Heart right ventricle (tissue), 16 donors: ENCODE results near the gene RIPK1. TPM values are rescaled to one million over a fixed set of nuclear protein-coding genes. Genes with fewer than 3 reads are reported as not detected.

Source experiments
- ATAC-seq, 8 donors: fragments of 200-7000 bp; cut with Tn5 transposase; one replicate each; pipeline ENCODE4 v1.9.1; 2020; ENCODE audit warnings: mild to moderate bottlenecking in 8 of 8, moderate library complexity in 8 of 8, moderate number of reproducible peaks in 1 of 8
- DNase-seq, 2 donors: peaks; one replicate each; pipeline ENCODE4 v3.0.0-alpha.2; 2020
- H3K27ac ChIP-seq, 10 donors: fragments of 200-600 bp; sonication (generic) in 2 of 10; one replicate each; pipeline versions ENCODE4 v1.5.0 to v1.8.0; 2020 to 2022; ENCODE audit warnings: mild to moderate bottlenecking in 3 of 10
- H3K27me3 ChIP-seq, 7 donors: fragments of 200-600 bp; one replicate each; pipeline ENCODE4 v1.8.0; 2021 to 2022; ENCODE audit warnings: mild to moderate bottlenecking in 2 of 7
- H3K36me3 ChIP-seq, 9 donors: fragments of 200-600 bp; sonication (generic) in 1 of 9; one replicate each; pipeline versions ENCODE4 v1.5.0 to v1.8.0; 2020 to 2022; ENCODE audit warnings: mild to moderate bottlenecking in 2 of 9
- H3K4me1 ChIP-seq, 9 donors: fragments of 200-600 bp; sonication (generic) in 1 of 9; one replicate each; pipeline versions ENCODE4 v1.5.0 to v1.8.0; 2020 to 2022; ENCODE audit warnings: mild to moderate bottlenecking in 4 of 9
- H3K4me3 ChIP-seq, 10 donors: fragments of 200-600 bp; sonication (generic) in 2 of 10; one replicate each; pipeline versions ENCODE4 v1.5.0 to v1.8.0; 2020 to 2022; ENCODE audit warnings: mild to moderate bottlenecking in 7 of 10, moderate library complexity in 2 of 10
- H3K9me3 ChIP-seq, 11 donors: fragments of 200-600 bp in 10 of 11; sonication (generic) in 2 of 11; one replicate each; pipeline versions ENCODE4 v1.5.0 to v1.8.0; 2013 to 2022; ENCODE audit warnings: mild to moderate bottlenecking in 2 of 11, control low read depth in 1 of 11, moderate library complexity in 1 of 11
- WGBS, 2 donors: extraction: QIAGEN DNeasy Blood & Tissue Kit; methylation state at CpG; one replicate each; pipeline ENCODE4 v1.1.7; 2013; ENCODE audit warnings: inconsistent platforms in 1 of 2; 5-methylcytosine and 5-hydroxymethylcytosine counted together
- intact Hi-C, 10 donors: fragments of 100-400 bp; cut with DNase I; formaldehyde crosslinking; loops; one replicate each; pipeline versions ENCODE4 v1.11.1 to v1.14.2; 2022
- polyA plus RNA-seq, 2 donors: library from polyadenylated mRNA; stranded (reverse); fragments of 200-250 nt; gene quantifications; one replicate each; pipeline ENCODE4 v1.2.3, GENCODE V29; 2013
- total RNA-seq, 10 donors: library from RNA; stranded (reverse); fragmentation: NEBNext Ultra II Directional in 3 of 10; extraction: Animal tissue kit (Norgen Biotek cat#: 25700) in 3 of 10; gene quantifications; one replicate each; pipeline versions ENCODE4 v1.2.1 to v1.2.4, GENCODE V29; 2021 to 2023
- TF ChIP-seq, protein P1 (sequence below), 9 donors: fragments of 200-600 bp; sonication (generic) in 2 of 9; IDR thresholded peaks; one replicate each; pipeline versions ENCODE4 v1.5.0 to v1.8.0; 2021 to 2022; ENCODE audit warnings: antibody characterized with exemption in 9 of 9, mild to moderate bottlenecking in 5 of 9, moderate library complexity in 1 of 9
- donor health status: Arrhythmogenic right ventricular cardiomyopathy.
- donor health status: ischemic (EF 13 %, LVEDD 7.1; RV severe dilation, severe dysfunction).
- donor health status: healthy with polysubstance abuse.
- donor health status: DM: no; HTN: yes; CAD: no.
- donor health status: DM: no; HTN: no; CAD: no.
- donor health status: ischemic (EF 25% LVEDD 6.9; RV normal size, moderate dysfunction).
- donor health status: ischemic (EF 25% LVEDD 5.7; RV mildly dilated, moderate dysfunction).
- donor health status: healthy.
- donor health status: DM: yes; HTN: yes; CAD: no.
- donor health status: Ischemic cardiomyopathy.
- donor health status: ischemic (EF 35%, LVEDD 5.7; RV mildly dilated, moderate dysfunction).
- donor health status: nonischemic (EF 11% LVEDD 7.7; RV severe dilation, severe dysfunction).
- donor health status: DM: yes; HTN: yes; CAD: no.
- donor health status: PGD.
- donor health status: ischemic (EF 29% LVEDD 5.4; RV normal size, mild dysfunction).
- donor health status: nonischemic (EF 23%, LVEDD 6.1; RV moderate dilation, normal function).

Gene RIPK1
- total and polyA plus RNA-seq, 12 donors: 5.1 to 12.9 (median 6.4) TPM

DNA sequence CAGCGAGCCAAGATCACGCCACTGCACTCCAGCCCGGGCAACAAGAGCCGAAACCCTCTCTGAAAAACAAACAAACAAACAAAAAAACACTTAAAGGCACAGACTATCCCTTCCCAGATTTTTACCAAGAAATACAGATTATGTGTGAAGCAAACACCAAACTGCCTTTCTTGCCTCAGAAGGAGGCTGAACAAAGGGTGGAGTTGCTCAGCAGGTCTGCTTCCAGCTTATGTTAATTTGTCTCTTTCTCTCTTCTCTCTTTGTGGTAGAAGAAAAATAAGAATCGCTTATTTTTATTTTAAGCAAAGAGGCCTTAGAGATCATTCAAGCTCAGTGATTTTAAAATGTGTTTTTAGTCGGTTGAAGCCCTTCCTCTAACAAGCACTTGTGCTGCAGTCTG lies 74.9 kb downstream of the RIPK1 start:
- TF ChIP-seq, protein P1, sequence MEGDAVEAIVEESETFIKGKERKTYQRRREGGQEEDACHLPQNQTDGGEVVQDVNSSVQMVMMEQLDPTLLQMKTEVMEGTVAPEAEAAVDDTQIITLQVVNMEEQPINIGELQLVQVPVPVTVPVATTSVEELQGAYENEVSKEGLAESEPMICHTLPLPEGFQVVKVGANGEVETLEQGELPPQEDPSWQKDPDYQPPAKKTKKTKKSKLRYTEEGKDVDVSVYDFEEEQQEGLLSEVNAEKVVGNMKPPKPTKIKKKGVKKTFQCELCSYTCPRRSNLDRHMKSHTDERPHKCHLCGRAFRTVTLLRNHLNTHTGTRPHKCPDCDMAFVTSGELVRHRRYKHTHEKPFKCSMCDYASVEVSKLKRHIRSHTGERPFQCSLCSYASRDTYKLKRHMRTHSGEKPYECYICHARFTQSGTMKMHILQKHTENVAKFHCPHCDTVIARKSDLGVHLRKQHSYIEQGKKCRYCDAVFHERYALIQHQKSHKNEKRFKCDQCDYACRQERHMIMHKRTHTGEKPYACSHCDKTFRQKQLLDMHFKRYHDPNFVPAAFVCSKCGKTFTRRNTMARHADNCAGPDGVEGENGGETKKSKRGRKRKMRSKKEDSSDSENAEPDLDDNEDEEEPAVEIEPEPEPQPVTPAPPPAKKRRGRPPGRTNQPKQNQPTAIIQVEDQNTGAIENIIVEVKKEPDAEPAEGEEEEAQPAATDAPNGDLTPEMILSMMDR (IDR thresholded peaks at IDR 0.05): no peak
- Histone ChIP-seq H3K27ac (no peak overlapping the region), H3K27me3 (no peaks in the 10 kb centered on the region), H3K4me3 (no peak overlapping the region), H3K36me3 (peaks cover 0 to 71% (median 26%) of the 10 kb centered on the region in 9 donors), H3K9me3 (peaks cover 0 to 8% (median 0%) of the 10 kb centered on the region in 11 donors), H3K4me1 (peaks cover 0 to 23% (median 12%) of the 10 kb centered on the region in 9 donors)
- no peak for ATAC-seq
- intact Hi-C loops: no loop called here
- WGBS, 2 donors: 88 to 90% methylated on average over 6 of the region's 6 CpGs
- no peak for DNase-seq

DNA sequence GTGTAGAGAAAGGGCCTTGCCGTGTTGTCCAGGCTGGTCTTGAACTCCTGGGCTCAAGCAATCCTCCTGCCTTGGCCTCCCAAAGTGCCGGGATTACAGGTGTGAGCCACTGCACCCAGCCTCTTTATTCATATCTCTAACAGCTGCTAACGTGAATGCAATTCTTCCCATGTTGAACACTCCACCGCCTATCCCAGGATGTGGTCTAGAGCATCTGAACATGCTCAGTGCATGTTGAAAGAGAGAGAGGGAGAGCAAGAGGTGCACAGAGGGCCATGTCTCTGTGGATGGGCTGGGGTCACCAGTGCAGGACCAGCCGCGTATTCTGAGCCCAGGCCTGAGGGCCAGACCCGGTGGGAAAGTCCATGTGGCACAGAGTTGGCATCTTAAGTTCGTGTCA lies 76.3 kb downstream of the RIPK1 start:
- Histone ChIP-seq H3K9me3 (peaks cover 0 to 8% (median 0%) of the 10 kb centered on the region in 11 donors), H3K4me3 (no peak overlapping the region), H3K36me3 (peaks cover 0 to 70% (median 26%) of the 10 kb centered on the region in 9 donors), H3K27ac (no peak overlapping the region), H3K4me1 (peaks cover 0 to 9% (median 4%) of the 10 kb centered on the region in 9 donors), H3K27me3 (no peaks in the 10 kb centered on the region)
- DNase-seq: no peak
- 82 to 86% methylated on average over 8 of the region's 8 CpGs for WGBS, 2 donors
- intact Hi-C loops: no loop called here
- TF ChIP-seq, protein P1 (IDR thresholded peaks at IDR 0.05): no peak
- ATAC-seq: no peak

DNA sequence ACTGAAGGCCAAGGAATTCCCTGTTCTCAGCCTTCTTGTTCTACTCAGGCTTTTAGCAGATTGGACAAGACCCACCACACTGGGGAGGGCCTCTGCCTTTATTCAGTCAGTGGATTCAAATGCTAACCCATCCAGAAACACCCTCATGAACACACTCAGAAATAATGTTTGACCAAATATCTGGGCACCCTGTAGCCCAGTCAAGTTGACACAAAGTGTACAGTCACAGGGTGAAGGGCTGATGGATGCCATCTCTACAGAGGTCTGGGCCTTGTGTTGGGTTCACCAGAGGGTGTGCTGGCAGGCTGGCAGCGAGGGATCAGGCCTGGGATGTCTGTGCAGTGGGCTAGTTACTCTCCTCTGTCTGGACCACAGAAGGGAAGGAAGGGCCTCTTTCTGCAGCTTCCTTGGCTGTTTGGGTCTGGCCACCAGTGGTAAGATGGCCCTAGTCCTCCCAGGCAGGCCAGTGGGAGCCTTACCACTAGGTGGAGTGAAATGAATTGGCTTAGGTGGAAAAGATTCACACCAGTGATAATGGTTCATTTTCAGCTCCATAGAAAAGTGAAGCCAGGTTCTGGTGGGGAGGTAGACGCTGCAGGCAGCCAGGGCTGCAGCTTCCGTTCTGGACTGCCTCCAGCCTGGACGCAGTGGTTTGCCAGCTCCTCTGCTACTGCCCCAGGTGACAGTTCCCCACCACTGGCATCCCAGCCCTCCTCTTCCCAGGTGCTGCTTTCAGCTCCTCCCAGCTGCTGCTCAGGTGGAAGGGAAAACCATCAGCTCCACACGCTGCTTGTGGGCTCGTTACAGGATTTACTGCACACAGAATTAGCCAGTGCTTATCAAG lies 79.8 kb downstream of the RIPK1 start:
- H3K9me3 ChIP-seq: peaks cover 0 to 8% (median 0%) of the 10 kb centered on the region in 11 donors
- TF ChIP-seq, protein P1 (IDR thresholded peaks at IDR 0.05): no peak
- H3K4me3 ChIP-seq: no peak overlapping the region
- intact Hi-C loops: no loop called here
- DNase-seq (no peak), ATAC-seq (no peak)
- 91 to 93% methylated on average over 6 of the region's 6 CpGs for WGBS, 2 donors
- H3K36me3 ChIP-seq: peaks cover 0 to 54% (median 12%) of the 10 kb centered on the region in 9 donors
- no peaks in the 10 kb centered on the region for H3K27me3 ChIP-seq
- no peaks in the 10 kb centered on the region for H3K4me1 ChIP-seq
- H3K27ac ChIP-seq: no peak overlapping the region

DNA sequence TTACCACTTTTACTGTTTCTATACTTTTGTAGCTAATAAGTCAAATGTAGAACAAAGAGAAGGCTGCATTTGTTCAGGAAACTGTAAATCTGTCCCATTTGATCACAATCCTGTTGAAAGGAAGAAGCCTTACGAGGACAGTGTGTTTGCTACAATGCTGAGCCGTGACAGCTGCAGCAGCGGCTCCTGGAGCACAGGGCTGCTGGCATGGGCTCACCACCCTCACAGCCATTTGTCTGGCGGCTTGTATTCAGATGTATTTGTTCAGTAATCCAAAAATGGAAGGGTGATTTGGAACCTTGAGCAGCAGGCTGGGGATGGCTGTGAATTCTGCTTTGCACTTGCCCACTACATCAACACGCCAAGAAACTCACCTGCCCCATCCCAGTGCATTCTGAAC lies 83.4 kb downstream of the RIPK1 start:
- ATAC-seq (no peak), DNase-seq (no peak)
- Histone ChIP-seq H3K9me3 (peaks cover 0 to 8% (median 0%) of the 10 kb centered on the region in 11 donors), H3K27me3 (no peaks in the 10 kb centered on the region), H3K36me3 (peaks cover 0 to 63% (median 7%) of the 10 kb centered on the region in 9 donors), H3K4me1 (peaks cover 0 to 8% (median 0%) of the 10 kb centered on the region in 9 donors), H3K4me3 (no peak overlapping the region), H3K27ac (no peak overlapping the region)
- TF ChIP-seq, protein P1 (IDR thresholded peaks at IDR 0.05): no peak
- intact Hi-C loops: no loop called here
- 71 to 73% methylated on average over 5 of the region's 5 CpGs for WGBS, 2 donors
